Sigmoid colon (tissue), 7 donors: ENCODE data around the gene C2CD5. TPM values are rescaled to one million over a fixed set of nuclear protein-coding genes. Genes with fewer than 3 reads are reported as not detected.

ENCODE experiments used
- DNase-seq: peaks from one replicate; pipeline ENCODE4 v3.0.0-alpha.2; 2019
- H3K27ac ChIP-seq, 4 donors: fragments of 200-600 bp; sonication (generic); one replicate each; pipeline ENCODE4 v1.5.1; 2016 to 2019; ENCODE audit warnings: mild to moderate bottlenecking in 1 of 4
- H3K27me3 ChIP-seq, 3 donors: fragments of 200-600 bp; sonication (generic); one replicate each; pipeline ENCODE4 v1.5.1; 2019; ENCODE audit warnings: mild to moderate bottlenecking in 1 of 3
- H3K36me3 ChIP-seq, 4 donors: fragments of 200-600 bp; sonication (generic); one replicate each; pipeline ENCODE4 v1.5.1; 2016 to 2019
- H3K4me1 ChIP-seq, 4 donors: fragments of 200-600 bp; sonication (generic); one replicate each; pipeline ENCODE4 v1.5.1; 2017 to 2019
- H3K4me3 ChIP-seq, 4 donors: fragments of 200-600 bp; sonication (generic); one replicate each; pipeline ENCODE4 v1.5.1; 2017 to 2019; ENCODE audit warnings: mild to moderate bottlenecking in 2 of 4, moderate library complexity in 1 of 4
- H3K9me3 ChIP-seq, 4 donors: fragments of 200-600 bp in 3 of 4; sonication (generic) in 3 of 4; one replicate each; pipeline versions ENCODE4 v1.5.1 to v1.6.1; 2013 to 2019
- EP300 ChIP-seq, 4 donors: sonication (generic); formaldehyde crosslinking; IDR thresholded peaks; one replicate each; pipeline ENCODE4 v1.6.1; 2017; ENCODE audit warnings: antibody characterized with exemption in 4 of 4
- POLR2A ChIP-seq, 2 donors: fragments of 450-650 bp; IDR thresholded peaks; one replicate each; pipeline ENCODE4 v1.6.1; 2016; ENCODE audit warnings: antibody characterized with exemption in 2 of 2, mild to moderate bottlenecking in 2 of 2, moderate library complexity in 2 of 2
- POLR2AphosphoS5 ChIP-seq, 4 donors: sonication (generic); formaldehyde crosslinking; IDR thresholded peaks; one replicate each; pipeline ENCODE4 v1.6.1; 2017; ENCODE audit warnings: antibody characterized with exemption in 4 of 4
- WGBS, 2 donors: extraction: QIAGEN DNeasy Blood & Tissue Kit; methylation state at CpG; one replicate each; pipeline ENCODE4 v1.1.7; 2013; 5-methylcytosine and 5-hydroxymethylcytosine counted together
- intact Hi-C: fragments of 100-400 bp; cut with DNase I; formaldehyde crosslinking; loops from one replicate; pipeline ENCODE4 v1.15.1; 2023
- polyA plus RNA-seq, 3 donors: library from polyadenylated mRNA; stranded (reverse); fragments of 200-250 nt; gene quantifications; one replicate each; pipeline ENCODE4 v1.2.3, GENCODE V29; 2013
- total RNA-seq, 4 donors: library from RNA; depleted of rRNA; stranded (reverse); fragments of >200 nt; gene quantifications; one replicate each; pipeline ENCODE4 v1.1.0, GENCODE V29; 2016
- TF ChIP-seq, protein P1 (sequence below), 4 experiments: fragments of 450-650 bp in 3 of 4; fragments of 200-600 bp in 1 of 4; IDR thresholded peaks; one replicate each; pipeline ENCODE4 v1.5.1; 2016 to 2019; ENCODE audit warnings: antibody characterized with exemption in 4 of 4, mild to moderate bottlenecking in 3 of 4, moderate library complexity in 2 of 4
- donor health status: healthy with polysubstance abuse.
- donor health status: Bipolar disorder and iron deficiency.
- donor health status: healthy.

Gene C2CD5
- total and polyA plus RNA-seq, 7 donors = 21.6 to 60.1 (median 40.7) TPM

DNA sequence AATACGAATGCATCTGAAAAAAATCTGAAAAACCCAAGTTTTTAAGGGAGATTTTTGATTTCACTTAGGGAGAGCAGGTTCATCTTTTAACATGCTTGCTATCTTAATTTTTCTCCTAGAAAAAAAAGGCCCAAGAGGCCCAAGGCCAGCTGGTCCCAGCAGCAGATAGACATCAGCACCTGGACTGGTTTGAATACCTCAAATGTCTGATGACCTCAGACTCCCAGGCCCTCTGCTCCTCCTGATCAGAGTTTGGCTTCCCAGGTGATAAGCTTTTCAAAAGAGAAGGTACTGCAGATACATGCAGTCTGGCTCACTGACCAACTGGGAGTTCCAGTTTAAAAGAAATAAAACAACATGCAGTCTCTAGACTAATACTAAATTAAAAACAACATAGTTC, 82.6 kb downstream of the C2CD5 start:
- Histone ChIP-seq H3K27me3 (no peaks in the 10 kb centered on the region), H3K4me1 (peaks cover 0 to 4% (median 0%) of the 10 kb centered on the region in 4 donors), H3K4me3 (no peak overlapping the region), H3K36me3 (peaks cover 0 to 9% (median 0%) of the 10 kb centered on the region in 4 donors), H3K27ac (no peak overlapping the region), H3K9me3 (no peaks in the 10 kb centered on the region)
- intact Hi-C loops = loop anchor here (5.0 kb wide), 1 partner anchor 379 kb away; no protein-coding TSS in a partner anchor
- TF ChIP-seq, protein P1, sequence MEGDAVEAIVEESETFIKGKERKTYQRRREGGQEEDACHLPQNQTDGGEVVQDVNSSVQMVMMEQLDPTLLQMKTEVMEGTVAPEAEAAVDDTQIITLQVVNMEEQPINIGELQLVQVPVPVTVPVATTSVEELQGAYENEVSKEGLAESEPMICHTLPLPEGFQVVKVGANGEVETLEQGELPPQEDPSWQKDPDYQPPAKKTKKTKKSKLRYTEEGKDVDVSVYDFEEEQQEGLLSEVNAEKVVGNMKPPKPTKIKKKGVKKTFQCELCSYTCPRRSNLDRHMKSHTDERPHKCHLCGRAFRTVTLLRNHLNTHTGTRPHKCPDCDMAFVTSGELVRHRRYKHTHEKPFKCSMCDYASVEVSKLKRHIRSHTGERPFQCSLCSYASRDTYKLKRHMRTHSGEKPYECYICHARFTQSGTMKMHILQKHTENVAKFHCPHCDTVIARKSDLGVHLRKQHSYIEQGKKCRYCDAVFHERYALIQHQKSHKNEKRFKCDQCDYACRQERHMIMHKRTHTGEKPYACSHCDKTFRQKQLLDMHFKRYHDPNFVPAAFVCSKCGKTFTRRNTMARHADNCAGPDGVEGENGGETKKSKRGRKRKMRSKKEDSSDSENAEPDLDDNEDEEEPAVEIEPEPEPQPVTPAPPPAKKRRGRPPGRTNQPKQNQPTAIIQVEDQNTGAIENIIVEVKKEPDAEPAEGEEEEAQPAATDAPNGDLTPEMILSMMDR (IDR thresholded peaks at IDR 0.05) = no peak
- TF ChIP-seq EP300 (IDR thresholded peaks at IDR 0.05) (no peak), POLR2AphosphoS5 (IDR thresholded peaks at IDR 0.05) (no peak), POLR2A (IDR thresholded peaks at IDR 0.05) (no peak)
- WGBS, 2 donors = 95 to 100% methylated on average over 1 of the region's 1 CpG
- DNase-seq = no peak

DNA sequence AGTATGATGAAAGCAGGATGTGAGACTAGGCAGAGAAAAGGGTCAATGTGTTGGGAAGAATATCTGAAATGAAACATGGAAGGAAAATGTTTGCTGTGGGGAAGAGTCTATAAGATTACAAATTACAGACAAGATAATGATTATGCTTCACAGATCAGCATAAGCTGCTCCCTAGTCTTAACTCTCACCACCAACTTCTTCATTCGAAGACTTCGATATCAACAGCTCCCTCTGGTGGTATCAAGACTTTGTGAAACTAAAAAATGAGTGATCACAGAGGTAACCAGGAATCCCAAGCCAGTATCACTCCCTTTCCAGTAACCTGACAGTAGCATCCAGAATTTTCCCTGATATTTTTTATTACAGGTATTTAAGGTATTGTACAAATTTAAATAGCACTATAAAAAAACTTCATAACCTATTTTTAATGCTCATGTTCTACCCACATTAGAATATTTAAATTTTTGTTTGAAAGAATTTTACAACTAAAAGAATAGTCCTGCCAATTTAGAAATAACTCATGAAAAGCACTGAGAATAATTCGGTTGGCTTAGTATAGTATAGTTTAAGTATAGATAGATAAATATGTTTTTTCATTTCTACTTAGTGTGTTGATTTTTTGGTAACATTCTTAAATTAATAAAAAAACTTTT, 84.4 kb downstream of the C2CD5 start:
- H3K36me3 ChIP-seq = peaks cover 0 to 9% (median 0%) of the 10 kb centered on the region in 4 donors
- peaks cover 0 to 4% (median 0%) of the 10 kb centered on the region in 4 donors for H3K4me1 ChIP-seq
- no peak for DNase-seq
- 21 to 29% methylated on average over 3 of the region's 3 CpGs for WGBS, 2 donors
- H3K27ac ChIP-seq = no peak overlapping the region
- no peaks in the 10 kb centered on the region for H3K9me3 ChIP-seq
- no peaks in the 10 kb centered on the region for H3K27me3 ChIP-seq
- TF ChIP-seq, protein P1 (IDR thresholded peaks at IDR 0.05) = peak; percentile 13 to 59 (median 32)
- no peak for TF ChIP-seq EP300 (IDR thresholded peaks at IDR 0.05)
- no peak overlapping the region for H3K4me3 ChIP-seq
- intact Hi-C loops = loop anchor here (5.0 kb wide), 1 partner anchor 378 kb away; no protein-coding TSS in a partner anchor

DNA sequence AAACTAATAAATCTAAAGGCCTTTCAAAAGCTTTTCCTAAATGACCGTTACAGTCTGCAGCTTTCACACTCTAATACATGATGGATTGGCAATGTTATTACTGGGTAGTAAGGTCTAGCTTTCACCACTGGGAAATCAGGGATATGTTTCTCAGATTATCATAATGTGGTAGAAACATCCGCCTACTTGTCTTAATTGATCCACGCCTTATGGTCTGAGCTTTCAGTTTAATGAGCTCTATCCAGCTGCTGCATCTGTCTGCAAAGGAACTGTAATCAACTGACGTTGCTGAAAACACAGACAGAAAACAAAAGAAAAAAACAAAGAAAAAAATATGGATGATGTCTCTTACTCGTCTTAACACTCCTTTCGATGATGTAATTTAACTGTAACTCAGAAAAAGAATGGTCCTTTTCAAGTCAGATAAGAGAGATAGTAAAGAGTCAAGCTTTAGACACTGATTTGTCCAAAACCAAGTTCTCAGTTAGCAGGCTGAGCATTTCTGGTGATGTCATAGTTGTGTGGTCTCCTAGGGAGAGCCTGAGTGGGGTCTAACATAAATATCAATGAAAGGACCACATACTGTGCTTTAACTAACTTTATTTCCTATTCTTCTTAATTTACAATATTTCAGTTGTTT, 85.9 kb downstream of the C2CD5 start:
- TF ChIP-seq EP300 (IDR thresholded peaks at IDR 0.05) (no peak), POLR2AphosphoS5 (IDR thresholded peaks at IDR 0.05) (no peak), POLR2A (IDR thresholded peaks at IDR 0.05) (no peak)
- TF ChIP-seq, protein P1 (IDR thresholded peaks at IDR 0.05) = no peak
- H3K4me1 ChIP-seq = peaks cover 0 to 4% (median 0%) of the 10 kb centered on the region in 4 donors
- H3K27ac ChIP-seq = no peak overlapping the region
- WGBS, 2 donors = 89% methylated on average over 6 of the region's 6 CpGs
- H3K36me3 ChIP-seq = peaks cover 0 to 9% (median 3%) of the 10 kb centered on the region in 4 donors
- intact Hi-C loops = no loop called here
- no peaks in the 10 kb centered on the region for H3K9me3 ChIP-seq
- no peak for DNase-seq
- H3K27me3 ChIP-seq = no peaks in the 10 kb centered on the region
- no peak overlapping the region for H3K4me3 ChIP-seq

DNA sequence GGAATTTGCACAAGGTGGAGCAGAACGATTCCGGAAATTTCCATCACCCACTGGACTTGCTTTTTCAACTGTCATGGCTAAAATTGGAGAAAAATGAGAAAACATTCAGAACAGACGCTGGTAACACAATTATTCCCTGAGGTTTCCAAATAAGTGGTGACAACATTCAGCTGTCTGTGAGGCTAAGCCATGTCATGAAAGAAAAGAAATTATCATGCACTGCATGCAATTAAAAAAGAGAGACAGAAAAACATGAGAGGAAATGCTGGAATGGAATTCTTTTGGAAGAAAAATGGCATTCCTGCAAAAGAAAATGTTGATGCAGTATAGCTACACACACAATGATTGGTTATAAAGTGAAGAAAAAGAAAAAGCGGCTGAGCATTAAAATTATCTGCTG, 87.3 kb downstream of the C2CD5 start:
- Histone ChIP-seq H3K9me3 (no peaks in the 10 kb centered on the region), H3K27ac (no peak overlapping the region), H3K4me1 (peaks cover 0 to 4% (median 0%) of the 10 kb centered on the region in 4 donors), H3K36me3 (peaks cover 0 to 15% (median 4%) of the 10 kb centered on the region in 4 donors), H3K27me3 (no peaks in the 10 kb centered on the region), H3K4me3 (no peak overlapping the region)
- 84 to 90% methylated on average over 4 of the region's 4 CpGs for WGBS, 2 donors
- DNase-seq = no peak
- intact Hi-C loops = no loop called here
- TF ChIP-seq POLR2AphosphoS5 (IDR thresholded peaks at IDR 0.05) (no peak), EP300 (IDR thresholded peaks at IDR 0.05) (no peak), POLR2A (IDR thresholded peaks at IDR 0.05) (no peak)
- TF ChIP-seq, protein P1 (IDR thresholded peaks at IDR 0.05) = no peak
